Measurements from ENCODE around the gene VEGFA. TPM values are rescaled to one million over a fixed set of nuclear protein-coding genes. Genes with fewer than 3 reads are reported as not detected.
A peak's percentile ranks its signal among the peaks of the same experiment; 100 is the strongest.
"Not testable (repeated sequence)": the region's sequence is repeated elsewhere in the genome, so short reads cannot be mapped to it uniquely, and the experiment has no call there.

The VEGFA gene
- total RNA-seq, 1 experiment from 2014 or later, result 174 TPM

GRCh38 chr6:43814865-43815264, 44.9 kb downstream of the VEGFA start:
- H3K27ac Mint-ChIP-seq (ENCODE audit: unreplicated experiment), result no peak overlapping the region
- peaks cover 49% of the 10 kb centered on the region for H3K4me1 Mint-ChIP-seq (ENCODE audit: low read depth, unreplicated experiment)
- Histone ChIP-seq H3K36me3 (ENCODE audit: control insufficient read depth, insufficient read depth, low read length) (no peaks in the 10 kb centered on the region), H3K4me1 (peaks cover 56% of the 10 kb centered on the region), H3K9me3 (no peaks in the 10 kb centered on the region), H3K4me3 (ENCODE audit: low read depth, low read length) (no peak overlapping the region), H3K27me3 (replicated peaks; ENCODE audit: control insufficient read depth, insufficient read depth, low read length) (no peaks in the 10 kb centered on the region)
- no peaks in the 10 kb centered on the region for H3K27me3 Mint-ChIP-seq (ENCODE audit: insufficient read depth, unreplicated experiment)
- TF ChIP-seq CTCF (IDR thresholded peaks at IDR 0.05; ENCODE audit: insufficient read depth in 1 of 2, low read depth in 1 of 2, low read length in 1 of 2, severe bottlenecking in 1 of 2, unreplicated experiment in 1 of 2), result no peak
- intact Hi-C loops (cut with micrococcal nuclease; ENCODE audit: unreplicated experiment), result loop anchor here (5.0 kb wide), 1 partner anchor 432 kb away; the partner anchor contains the start of gene HSP90AB1
- H3K4me3 Mint-ChIP-seq (ENCODE audit: unreplicated experiment), result no peak overlapping the region
- ChIA-PET POLR2A (no interaction called here), CTCF (interaction anchor here (0.6 kb wide), 2 partner anchors 40 to 45 kb away, joined by 3 to 4 read pairs; no protein-coding TSS in a partner anchor)
- no peak for DNase-seq
- H3K36me3 Mint-ChIP-seq (ENCODE audit: insufficient read depth, unreplicated experiment), result peaks cover 6% of the 10 kb centered on the region
- no peaks in the 10 kb centered on the region for H3K9me3 Mint-ChIP-seq (ENCODE audit: unreplicated experiment)
- no TSS peak for BruUV-seq (replicated peaks)

GRCh38 chr6:43817192-43817591, 47.2 kb downstream of the VEGFA start:
- peaks cover 55% of the 10 kb centered on the region for H3K4me1 Mint-ChIP-seq (ENCODE audit: low read depth, unreplicated experiment)
- CTCF ChIA-PET, result interaction anchor here (1.0 to 1.4 kb wide), 4 partner anchors 9 to 47 kb away, joined by 3 to 9 read pairs (median 4); partner anchors contain the start of gene VEGFA

GRCh38 chr6:43818973-43819372, 49.0 kb downstream of the VEGFA start:
- H3K4me3 ChIP-seq (ENCODE audit: low read depth, low read length); H3K9me3 ChIP-seq; H3K4me3 Mint-ChIP-seq (ENCODE audit: unreplicated experiment); BruUV-seq (replicated peaks); H3K36me3 Mint-ChIP-seq (ENCODE audit: insufficient read depth, unreplicated experiment); H3K27me3 Mint-ChIP-seq (ENCODE audit: insufficient read depth, unreplicated experiment); H3K9me3 Mint-ChIP-seq (ENCODE audit: unreplicated experiment); DNase-seq; H3K27me3 ChIP-seq (replicated peaks; ENCODE audit: control insufficient read depth, insufficient read depth, low read length); H3K36me3 ChIP-seq (ENCODE audit: control insufficient read depth, insufficient read depth, low read length); POLR2A ChIA-PET; H3K27ac Mint-ChIP-seq (ENCODE audit: unreplicated experiment): not testable (repeated sequence)
- intact Hi-C loops (cut with micrococcal nuclease; ENCODE audit: unreplicated experiment), result loop anchor here (5.0 kb wide), 1 partner anchor 428 kb away; the partner anchor contains the start of gene HSP90AB1
- H3K4me1 ChIP-seq, result peaks cover 52% of the 10 kb centered on the region
- CTCF ChIA-PET, result interaction anchor here (0.6 kb wide), 2 partner anchors 22 to 905 kb away, joined by 3 to 4 read pairs; no protein-coding TSS in a partner anchor
- H3K4me1 Mint-ChIP-seq (ENCODE audit: low read depth, unreplicated experiment), result peaks cover 58% of the 10 kb centered on the region

More at GRCh38 chr6:43817192-43817591, 47.2 kb downstream of the VEGFA start:
- Histone ChIP-seq H3K27me3 (replicated peaks; ENCODE audit: control insufficient read depth, insufficient read depth, low read length) (no peaks in the 10 kb centered on the region), H3K36me3 (ENCODE audit: control insufficient read depth, insufficient read depth, low read length) (no peaks in the 10 kb centered on the region), H3K4me3 (ENCODE audit: low read depth, low read length) (no peak overlapping the region), H3K9me3 (no peaks in the 10 kb centered on the region), H3K4me1 (peaks cover 57% of the 10 kb centered on the region)
- DNase-seq, result peak; percentile 66 to 69
- intact Hi-C loops (cut with micrococcal nuclease; ENCODE audit: unreplicated experiment), result loop anchor here (1.0 to 5.0 kb wide), 3 partner anchors 11 to 430 kb away; partner anchors contain the start of gene HSP90AB1
- H3K36me3 Mint-ChIP-seq (ENCODE audit: insufficient read depth, unreplicated experiment), result peaks cover 6% of the 10 kb centered on the region
- BruUV-seq (replicated peaks), result no TSS peak
- no peaks in the 10 kb centered on the region for H3K27me3 Mint-ChIP-seq (ENCODE audit: insufficient read depth, unreplicated experiment)
- no peak overlapping the region for H3K4me3 Mint-ChIP-seq (ENCODE audit: unreplicated experiment)
- TF ChIP-seq CTCF (IDR thresholded peaks at IDR 0.05; ENCODE audit: insufficient read depth in 1 of 2, low read depth in 1 of 2, low read length in 1 of 2, severe bottlenecking in 1 of 2, unreplicated experiment in 1 of 2), result peak; percentile 19 to 80
- H3K9me3 Mint-ChIP-seq (ENCODE audit: unreplicated experiment), result no peaks in the 10 kb centered on the region
- peak overlapping the region; percentile 56 for H3K27ac Mint-ChIP-seq (ENCODE audit: unreplicated experiment)
- POLR2A ChIA-PET, result interaction anchor here (1.4 kb wide), 1 partner anchor 47 kb away, joined by 10 read pairs; the partner anchor contains the start of gene VEGFA

All from Caco-2 (cell line).